ENCODE measurements around the gene BAHD1. TPM values are rescaled to one million over a fixed set of nuclear protein-coding genes. Genes with fewer than 3 reads are reported as not detected.

The BAHD1 gene
- total and polyA plus RNA-seq, 2 donors (not counting 1 experiment from before 2014, with no cell fraction given): 15.0 to 34.7 TPM

- under 1% methylated on average over 20 of the region's 35 CpGs for WGBS (ENCODE audit: insufficient coverage)
Observed at GRCh38 chr15:40439960-40440742, 602 bp upstream of the BAHD1 start.

More at GRCh38 chr15:40439960-40440742, 602 bp upstream of the BAHD1 start:
- Histone ChIP-seq H3K4me3 (ENCODE audit: control extremely low read depth in 1 of 5, extremely low read depth in 1 of 5, insufficient read depth in 1 of 5, low read depth in 2 of 5, low read length in 4 of 5) (peak overlapping the region; percentile 12 to 80 (median 59)), H4K20me1 (ENCODE audit: control insufficient read depth, insufficient read depth, low read length, poor library complexity, severe bottlenecking) (peaks cover 36% of the 10 kb centered on the region), H3K27ac (ENCODE audit: low read length in 2 of 2) (no peak overlapping the region), H3K4me2 (replicated peaks; ENCODE audit: low read depth, low read length, poor library complexity, severe bottlenecking) (peak overlapping the region; percentile 99), H2AFZ (ENCODE audit: insufficient read depth, low read depth, low read length, poor library complexity, severe bottlenecking) (peak overlapping the region; percentile 89), H3K36me3 (replicated peaks in 1 of 2; ENCODE audit: control extremely low read depth in 1 of 2, control insufficient read depth in 1 of 2, extremely low read depth in 1 of 2, insufficient read depth in 2 of 2, low read length in 1 of 2) (no peaks in the 10 kb centered on the region), H3K9ac (ENCODE audit: low read length) (peak overlapping the region; percentile 76), H3K79me2 (ENCODE audit: control insufficient read depth, insufficient read depth, low read length) (peaks cover 36% of the 10 kb centered on the region), H3K9me3 (ENCODE audit: control extremely low read depth in 1 of 3, control insufficient read depth in 2 of 3, insufficient read depth in 1 of 3, low read length in 2 of 3) (peaks cover 0 to 7% (median 0%) of the 10 kb centered on the region in 3 donors), H3K27me3 (replicated peaks in 1 of 4; ENCODE audit: control extremely low read depth in 1 of 4, control insufficient read depth in 3 of 4, insufficient read depth in 4 of 4, low read length in 3 of 4) (peaks cover 0 to 42% (median 18%) of the 10 kb centered on the region in 4 experiments), H3K4me1 (ENCODE audit: control insufficient read depth in 2 of 2, insufficient read depth in 2 of 2, low read length in 2 of 2) (peaks cover 42 to 49% of the 10 kb centered on the region in 2 donors)
- Mint-ChIP-seq H3K4me3 (peak overlapping the region; percentile 91), H3K27me3 (peaks cover 31% of the 10 kb centered on the region), H3K27ac (peak overlapping the region; percentile 89), H3K9me3 (ENCODE audit: insufficient read depth) (no peaks in the 10 kb centered on the region), H3K4me1 (peaks cover 61% of the 10 kb centered on the region)
- ChIA-PET CTCF (interaction anchor here (0.8 to 1.4 kb wide), 9 partner anchors 10 to 161 kb away, joined by 3 to 7 read pairs (median 4); no protein-coding TSS in a partner anchor), POLR2A (interaction anchor here (0.6 to 1.9 kb wide), 7 partner anchors 9 to 603 kb away, joined by 3 to 9 read pairs (median 4); partner anchors contain the start of genes C15orf62, IVD and PLCB2)
- DNase-seq (peak; percentile 54), ATAC-seq (ENCODE audit: low read depth) (no peak)
- TF ChIP-seq CTCF (IDR thresholded peaks at IDR 0.05) (no peak), EZH2 (IDR thresholded peaks at IDR 0.05; ENCODE audit: borderline replicate concordance, insufficient read depth, low read depth, low read length, poor library complexity, severe bottlenecking) (no peak)
- intact Hi-C loops (cut with micrococcal nuclease): loop anchor here (1.0 to 5.0 kb wide), 7 partner anchors 31 to 152 kb away; partner anchors contain the start of genes CCDC32, DISP2, IVD and KNL1

All from B cell (primary cell).